NCI-H2196 treated with DMSO at 0.1 percent for 48 hours (cell line): ENCODE data around the gene IRS2.

Experiments used
- DNase-seq: peaks from one replicate; lab custom pipeline; 2025; ENCODE audit not compliant: unreplicated experiment; lab: John Stamatoyannopoulos, UW

IRS2 gene

DNA sequence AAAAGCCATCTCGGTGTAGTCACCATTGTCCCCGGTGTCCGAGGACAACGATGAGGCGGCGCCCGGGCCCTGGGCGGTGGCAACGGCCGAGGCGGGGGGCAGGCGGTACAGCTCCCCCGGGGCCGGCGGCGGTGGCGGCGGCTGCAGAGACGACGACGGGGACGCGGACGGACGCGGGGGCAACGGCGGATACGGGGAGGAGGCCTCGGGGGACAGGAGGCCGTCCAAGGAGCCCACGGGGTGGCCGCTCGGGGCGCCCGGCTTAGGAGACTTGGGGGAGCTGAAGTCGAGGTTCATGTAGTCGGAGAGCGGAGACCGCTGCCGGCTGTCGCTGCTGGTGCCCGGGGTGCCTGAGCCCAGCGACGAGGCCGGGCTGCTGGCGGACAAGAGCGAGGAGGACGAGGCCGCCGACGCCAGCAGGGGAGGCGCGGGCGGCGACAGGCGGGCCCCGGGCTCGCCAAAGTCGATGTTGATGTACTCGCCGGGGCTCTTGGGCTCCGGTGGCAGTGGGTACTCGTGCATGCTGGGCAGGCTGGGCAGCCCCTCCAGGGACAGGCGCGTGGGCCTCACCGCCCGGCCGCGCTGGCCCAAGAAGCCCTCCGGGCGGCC is 3.5 kb downstream of the IRS2 start:
- DNase-seq: no peak

DNA sequence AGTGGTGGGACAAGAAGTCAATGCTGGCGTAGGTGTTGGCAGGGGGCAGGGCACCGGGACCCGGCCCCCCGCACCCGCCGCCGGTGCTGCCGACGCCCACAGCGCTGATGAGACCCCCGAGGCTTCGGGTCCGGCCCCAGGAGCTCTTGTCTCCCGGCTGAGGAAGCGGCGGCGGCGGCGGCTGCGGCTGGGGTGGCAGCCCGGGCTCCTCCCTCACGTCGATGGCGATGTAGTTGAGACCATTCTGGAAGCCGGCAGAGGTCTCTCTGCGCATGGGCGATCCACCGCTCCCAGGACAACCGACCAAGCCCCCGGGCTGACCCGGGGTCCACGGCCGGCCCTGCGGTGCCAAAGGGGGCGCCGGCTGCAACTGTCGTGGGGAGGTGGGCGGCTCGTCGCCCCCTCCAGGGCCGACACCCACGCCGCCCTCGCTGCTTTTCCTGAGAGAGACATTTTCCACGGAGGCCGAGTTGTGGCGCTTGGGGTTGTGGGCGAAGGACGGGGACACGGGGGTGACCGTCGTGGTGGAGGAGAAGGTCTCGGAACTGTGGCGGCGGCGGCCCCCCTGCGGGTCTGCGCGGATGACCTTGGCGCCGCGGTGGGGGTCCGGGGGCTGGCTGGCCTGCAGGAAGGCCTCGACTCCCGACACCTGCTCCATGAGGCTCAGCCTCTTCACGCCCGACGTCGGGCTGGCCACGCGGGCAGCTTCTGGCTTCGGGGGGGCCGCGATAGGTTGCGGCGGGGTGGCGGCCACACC is 4.1 kb downstream of the IRS2 start:
- DNase-seq: no peak

DNA sequence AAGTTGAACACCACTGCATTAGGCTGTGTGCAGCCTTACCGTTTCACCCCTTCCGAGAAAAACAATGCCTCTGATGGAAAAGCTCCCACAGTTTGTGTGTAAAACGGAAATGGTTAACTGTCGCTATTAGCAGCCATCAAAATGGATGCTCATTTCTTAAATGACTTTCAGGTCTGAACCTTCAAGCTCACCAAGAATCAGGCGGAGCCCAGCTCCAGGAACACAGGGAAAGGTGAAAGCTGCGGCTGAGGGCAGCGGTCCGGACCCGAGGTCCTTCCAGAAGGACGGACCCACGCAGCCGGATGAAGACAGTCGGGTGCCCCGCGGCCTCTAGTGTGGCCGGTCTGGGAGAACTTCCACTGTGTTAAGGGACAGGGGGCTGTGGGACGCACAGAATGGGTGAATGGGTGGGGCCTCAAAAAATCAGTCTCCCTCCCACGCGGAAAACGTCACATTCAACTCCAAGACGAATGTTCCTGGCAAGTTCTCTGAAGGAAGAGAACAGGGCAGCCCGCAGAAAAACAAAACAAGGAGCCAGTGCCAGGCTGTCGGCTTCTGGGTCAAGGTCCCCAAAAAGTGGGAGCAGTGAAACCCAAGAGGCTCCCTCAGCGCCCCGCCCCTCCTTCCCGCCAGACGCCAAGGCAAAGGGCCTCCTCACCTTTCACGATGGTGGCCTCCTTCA is 4.9 kb downstream of the IRS2 start:
- DNase-seq: no peak

DNA sequence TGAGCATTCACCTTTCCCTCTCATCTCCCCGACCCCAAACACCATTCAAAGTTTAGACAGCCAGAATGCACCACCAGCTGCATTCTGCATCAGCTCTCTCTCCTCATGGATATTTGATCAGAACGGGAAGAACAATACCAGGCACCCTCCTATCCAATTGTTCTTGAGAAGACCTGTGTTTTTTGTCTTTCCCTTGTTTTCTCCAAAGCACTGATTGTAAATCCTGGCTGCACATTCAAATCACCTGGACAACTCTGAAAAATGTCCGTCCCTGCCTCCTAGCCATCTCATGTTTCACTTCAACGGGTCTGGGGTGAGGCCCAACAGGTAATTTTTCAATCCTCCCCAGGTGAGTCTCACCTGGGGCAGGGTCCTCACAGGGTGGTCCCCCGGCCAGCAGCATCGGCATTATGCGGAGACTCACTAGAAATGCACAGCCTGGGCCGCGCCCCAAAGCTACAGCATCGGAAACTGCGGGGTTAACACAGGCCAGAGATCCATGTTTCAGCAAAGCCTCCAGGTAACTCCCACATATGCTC is 5.5 kb downstream of the IRS2 start:
- no peak for DNase-seq

DNA sequence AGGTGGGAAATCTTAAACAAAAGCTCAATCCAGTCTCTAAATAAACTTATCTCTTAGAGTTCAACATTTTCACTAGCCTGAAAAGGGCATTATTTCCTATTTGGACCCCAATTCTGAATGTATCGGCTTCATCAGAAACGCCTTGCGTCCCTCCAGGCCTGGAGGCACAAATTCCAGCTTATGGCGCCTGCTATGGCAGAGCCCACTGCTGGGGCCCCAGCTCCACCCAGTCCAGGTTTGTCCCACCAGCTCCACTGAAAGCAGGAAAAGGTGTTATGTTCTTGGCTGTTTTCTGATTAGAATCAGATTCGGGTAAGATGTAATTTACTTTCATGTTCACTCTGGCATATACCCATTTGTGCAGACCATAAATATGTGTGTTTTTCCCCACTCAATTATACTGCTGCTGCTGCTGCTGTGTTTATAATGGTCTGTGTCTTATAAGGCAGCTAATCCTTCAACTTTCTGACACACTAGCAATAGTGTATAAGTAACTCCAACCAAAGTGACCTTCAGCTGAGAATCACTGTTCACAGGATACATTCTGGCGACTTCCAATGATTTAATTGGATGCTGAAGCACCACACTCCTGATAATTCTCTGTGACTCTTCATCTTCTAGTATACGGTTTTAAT is 6.4 kb downstream of the IRS2 start:
- no peak for DNase-seq

DNA sequence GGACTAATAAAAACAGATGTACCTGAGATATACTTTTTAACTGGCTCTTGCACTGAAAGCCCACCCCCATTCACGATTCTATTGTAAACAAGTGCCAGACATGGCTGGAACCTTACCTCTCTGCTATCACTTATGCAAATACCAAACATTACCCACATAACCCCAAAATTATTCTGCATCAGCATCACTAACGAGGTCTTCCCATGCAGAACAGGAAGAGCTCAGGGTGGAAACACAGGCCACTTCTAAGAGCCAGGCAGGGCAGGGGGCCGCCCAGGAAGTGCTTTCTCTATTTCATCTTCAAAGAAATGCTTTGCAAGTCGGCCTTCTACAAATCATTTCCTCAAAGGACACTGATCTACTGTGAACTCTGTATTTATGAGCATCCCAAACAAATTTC is 7.3 kb downstream of the IRS2 start:
- DNase-seq: no peak

DNA sequence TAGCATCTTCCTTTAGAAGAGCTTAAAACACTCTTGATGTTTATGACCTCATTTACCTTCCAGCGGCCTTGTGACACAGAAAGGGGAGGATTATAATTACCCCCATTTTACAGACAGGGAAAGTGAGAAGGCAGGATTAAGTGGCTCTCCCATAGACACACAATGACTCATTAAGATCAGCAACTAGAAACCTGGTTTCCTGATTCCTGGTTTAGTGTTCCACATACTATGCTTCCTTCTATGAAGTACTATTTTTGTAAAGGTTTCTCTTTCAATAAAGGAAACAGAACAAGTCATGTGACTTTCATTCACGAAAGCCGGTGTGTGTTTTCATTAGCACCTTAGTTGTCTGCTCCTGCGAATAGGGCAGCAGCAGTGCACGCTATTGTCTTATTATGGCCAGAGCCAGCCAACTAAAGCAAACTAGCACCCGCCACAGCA is 8.3 kb downstream of the IRS2 start:
- DNase-seq: peak; percentile 5

DNA sequence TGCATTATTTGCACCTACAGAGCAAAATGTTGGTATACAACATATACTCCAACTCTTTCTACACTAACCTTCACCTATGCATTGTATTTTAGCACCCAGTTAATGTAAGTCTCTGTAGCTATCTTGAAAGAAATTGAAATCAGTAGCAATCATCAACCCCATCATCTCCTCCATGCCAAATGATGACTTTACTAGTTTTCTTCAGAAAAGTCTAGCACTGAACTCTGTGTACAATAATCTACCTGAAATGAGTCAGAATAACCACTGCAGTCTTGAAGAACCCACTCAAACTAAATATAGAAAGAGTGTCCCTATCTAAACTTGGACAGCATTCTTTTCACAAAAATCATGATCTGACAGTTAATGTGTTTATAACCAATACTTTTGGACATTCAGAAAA is 9.8 kb downstream of the IRS2 start:
- no peak for DNase-seq

DNA sequence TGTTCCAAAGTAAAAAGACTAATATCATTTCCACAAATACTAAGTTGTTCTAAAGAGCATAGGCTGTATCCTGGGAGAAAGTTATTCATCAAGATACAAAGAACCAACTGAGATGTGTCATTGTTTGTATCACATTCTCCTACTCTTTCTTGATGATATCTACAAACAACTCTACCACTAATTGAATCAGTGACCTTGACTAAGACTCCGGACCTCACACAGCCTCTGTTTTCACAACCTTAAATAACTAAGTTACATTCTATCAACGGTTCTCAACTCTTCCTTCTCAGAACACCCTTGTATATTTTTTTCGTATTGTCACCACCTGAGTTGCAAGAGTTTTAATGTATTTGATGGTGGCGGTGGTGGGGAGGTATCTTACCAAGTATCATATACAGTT is 12.6 kb downstream of the IRS2 start:
- no peak for DNase-seq

DNA sequence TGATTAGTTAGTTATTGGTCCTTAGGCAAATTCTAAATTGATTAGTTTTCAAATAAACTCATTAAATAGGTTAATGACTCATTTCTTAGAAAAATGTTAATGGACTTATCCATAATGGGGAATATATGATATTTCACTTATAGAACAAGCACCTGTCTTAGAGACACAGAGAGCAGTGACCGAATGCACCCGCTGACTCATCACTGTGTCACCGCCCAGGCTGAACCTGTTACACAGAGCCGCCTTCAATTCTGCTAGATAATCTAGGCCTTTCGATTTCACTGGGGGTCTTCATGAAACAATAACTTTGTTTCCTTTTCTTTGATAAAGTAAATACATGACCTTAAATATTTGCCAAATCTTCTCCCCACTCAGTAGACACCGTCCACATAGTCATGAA is 13.1 kb downstream of the IRS2 start:
- no peak for DNase-seq

DNA sequence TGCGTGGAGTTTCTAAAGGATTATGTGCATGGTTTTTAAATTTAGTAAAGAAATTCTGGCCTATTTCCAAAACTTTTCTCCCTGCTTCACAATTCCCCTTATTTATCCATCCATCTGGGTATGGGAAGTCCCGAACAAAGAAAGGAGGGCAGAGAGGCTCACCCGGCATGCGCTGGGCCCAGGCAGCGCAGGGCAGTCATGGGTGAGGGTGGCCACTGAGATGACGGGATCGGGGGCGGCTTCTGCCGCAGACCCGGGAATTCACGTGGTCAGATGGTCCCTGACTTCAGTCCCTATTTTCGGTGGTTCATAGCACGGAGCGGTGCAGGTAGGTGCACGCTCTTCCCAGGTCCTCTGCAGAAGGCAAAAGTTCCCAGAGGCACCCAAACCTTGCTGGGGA is 14.5 kb downstream of the IRS2 start:
- DNase-seq: no peak

DNA sequence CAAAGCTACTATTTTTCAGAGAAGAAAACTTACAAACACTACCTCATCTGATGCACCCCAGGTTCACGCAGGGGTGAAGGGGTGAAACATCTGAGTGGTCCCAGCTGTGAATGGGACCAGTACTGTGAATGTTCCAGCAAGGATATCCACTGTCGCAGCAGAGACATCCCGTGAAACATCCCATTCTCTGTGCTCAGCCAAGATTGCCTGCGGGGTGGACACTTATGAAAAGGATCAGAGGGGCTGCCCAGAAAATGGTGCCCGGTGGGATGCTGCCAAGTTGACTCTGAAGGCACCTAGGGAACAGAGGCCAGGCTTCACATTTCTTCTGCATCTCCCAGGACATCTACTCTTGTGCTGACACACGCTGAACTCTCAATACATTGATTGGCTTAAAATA is 15.9 kb downstream of the IRS2 start:
- DNase-seq: no peak

DNA sequence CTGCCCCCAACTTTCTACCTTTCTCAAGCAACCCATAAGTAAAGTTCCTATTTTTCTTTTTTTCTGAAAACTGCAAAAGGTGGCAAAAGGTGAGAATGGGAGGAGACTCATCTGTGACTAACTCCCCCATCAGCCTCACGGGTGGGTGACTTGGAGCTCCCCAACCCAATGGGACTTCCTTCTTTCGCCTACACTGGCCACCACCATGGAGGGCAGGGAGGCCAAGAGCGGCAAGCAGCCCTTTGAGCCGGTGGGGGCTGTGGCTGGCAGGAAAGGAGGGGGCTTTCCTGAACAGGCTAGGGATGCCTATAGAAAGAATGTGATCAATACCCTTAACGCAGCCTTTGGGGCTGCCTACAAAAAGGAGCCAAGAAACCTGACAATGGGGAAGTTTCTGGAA is 16.5 kb downstream of the IRS2 start:
- no peak for DNase-seq

DNA sequence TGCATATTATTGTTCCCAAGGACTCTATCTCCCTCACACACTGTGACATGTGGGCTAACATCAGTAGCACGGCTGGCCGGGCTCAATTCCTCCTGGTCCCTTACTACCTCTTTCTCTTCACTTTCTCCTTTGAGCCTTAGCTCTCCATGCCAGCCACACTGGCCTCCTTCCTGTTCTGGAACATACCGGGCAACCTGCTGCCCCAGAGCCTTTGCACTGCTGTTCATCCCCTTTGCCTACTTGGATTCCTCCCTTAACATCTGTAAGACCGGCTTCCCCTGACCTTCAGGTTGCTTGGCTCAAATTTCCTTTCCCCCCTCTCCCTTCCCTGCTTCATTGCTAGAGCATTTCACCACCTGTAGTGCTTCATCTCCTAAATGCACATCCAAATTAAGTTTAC is 17.1 kb downstream of the IRS2 start:
- no peak for DNase-seq

DNA sequence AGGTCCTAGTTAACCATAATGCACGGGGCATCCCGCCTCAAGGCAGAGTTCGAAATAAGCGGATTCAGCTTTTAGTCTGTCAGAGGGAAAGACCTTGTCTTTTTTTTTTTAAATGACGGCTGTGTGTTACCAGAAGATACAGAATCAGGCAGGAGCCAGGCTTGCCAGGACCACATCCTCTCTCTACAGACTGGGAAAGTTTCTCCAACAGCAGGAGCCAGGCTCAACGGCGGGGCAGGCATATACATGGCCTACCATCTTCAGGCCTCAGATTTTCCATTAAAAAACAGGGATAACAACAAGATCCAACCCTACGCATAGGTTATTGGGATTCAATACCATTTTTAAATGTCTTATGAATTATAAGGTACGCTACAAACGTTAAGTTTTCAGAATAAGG is 17.8 kb downstream of the IRS2 start:
- DNase-seq: no peak

DNA sequence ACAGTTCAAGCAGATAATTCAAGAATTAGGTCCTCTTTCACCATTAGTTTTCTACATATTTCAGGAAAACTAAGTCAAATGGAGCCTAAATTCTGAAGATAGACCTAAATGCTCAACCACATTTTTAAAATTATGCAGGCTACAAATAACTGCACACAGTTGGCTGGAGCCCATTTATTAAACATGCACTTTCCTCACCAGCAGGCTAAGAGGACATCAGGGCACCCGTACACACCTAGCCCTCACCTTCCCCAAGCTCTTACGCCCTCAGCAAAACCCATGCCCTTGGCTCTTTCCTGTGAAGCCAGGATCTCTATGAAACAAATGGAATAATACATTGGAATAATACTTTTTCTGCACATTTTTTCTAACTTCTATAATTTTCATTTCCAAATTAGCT is 18.2 kb downstream of the IRS2 start:
- DNase-seq: no peak

DNA sequence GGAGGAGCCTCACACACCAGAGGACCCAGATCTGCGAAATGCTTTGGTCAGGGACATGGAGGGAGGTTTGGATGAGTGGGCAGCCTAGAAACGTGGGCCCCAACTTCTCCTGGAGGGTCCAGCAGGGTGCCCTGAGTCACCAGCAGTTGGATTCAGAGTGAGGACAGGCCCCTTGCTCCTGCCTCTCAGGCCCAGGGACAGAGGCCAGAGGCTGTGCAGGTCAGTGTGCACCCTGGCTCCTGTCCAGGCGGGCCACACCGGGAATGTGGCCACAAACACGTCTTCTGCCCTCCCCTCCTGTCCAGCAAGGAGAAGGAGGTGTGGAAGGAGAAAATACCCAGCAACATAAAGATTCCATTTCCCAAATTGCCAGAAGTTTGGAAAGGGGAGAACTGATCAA is 19.4 kb downstream of the IRS2 start:
- no peak for DNase-seq

DNA sequence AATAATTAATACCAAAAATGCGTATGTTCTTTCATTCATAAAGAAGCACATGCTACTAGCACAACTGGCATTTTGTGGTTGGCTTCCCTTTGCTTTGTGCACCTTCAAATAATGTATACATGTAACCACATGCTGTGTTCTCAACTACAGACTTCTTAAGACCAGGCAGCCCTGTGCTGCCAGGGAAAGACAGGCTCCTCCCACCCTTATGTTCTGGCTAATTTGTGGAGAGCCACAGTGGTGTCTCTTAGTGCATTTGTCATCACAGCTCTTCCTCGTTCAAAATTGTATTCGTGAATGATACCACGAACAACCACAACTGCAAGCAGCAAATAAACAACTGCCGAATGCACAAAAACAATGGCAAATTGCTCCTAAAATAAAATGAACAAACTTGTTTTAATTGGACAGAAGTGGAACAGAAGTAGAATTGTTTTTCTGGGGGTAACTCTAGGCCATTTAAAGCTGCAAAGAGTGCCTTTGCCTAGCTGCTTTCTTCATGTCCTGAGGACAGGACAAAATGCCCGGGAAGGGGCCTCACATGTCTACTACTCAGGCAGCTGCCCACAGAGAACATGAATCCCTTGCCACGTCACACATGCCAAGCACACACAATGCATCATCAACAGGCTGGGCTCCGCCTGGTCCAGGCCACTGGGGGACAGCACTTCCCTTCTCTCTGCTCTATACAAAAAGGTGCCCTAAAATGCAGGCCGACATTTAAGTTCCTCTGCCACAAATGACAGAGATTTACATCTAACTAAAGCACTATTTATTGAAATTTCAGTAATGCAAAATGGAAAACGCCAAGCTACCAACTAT is 21.7 kb downstream of the IRS2 start:
- no peak for DNase-seq

DNA sequence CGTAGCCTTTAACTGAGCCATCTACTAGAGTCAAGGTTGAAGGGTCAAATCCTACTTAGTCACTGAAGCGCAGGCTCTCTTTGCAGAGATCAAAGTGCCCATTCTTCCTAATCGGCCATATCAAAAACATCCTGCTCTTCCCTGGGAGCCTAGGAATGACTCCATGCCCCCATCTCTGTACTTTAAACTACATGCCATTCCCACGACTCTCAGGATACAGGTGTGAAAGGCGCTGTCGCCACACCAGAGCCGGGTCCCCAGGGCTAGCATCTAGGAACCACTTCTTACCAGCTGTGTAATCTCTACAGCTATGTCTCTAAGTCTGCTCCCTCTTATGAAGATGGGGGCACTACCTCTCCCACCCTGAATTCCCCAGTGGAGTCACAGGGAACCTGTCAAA is 22.3 kb downstream of the IRS2 start:
- no peak for DNase-seq

DNA sequence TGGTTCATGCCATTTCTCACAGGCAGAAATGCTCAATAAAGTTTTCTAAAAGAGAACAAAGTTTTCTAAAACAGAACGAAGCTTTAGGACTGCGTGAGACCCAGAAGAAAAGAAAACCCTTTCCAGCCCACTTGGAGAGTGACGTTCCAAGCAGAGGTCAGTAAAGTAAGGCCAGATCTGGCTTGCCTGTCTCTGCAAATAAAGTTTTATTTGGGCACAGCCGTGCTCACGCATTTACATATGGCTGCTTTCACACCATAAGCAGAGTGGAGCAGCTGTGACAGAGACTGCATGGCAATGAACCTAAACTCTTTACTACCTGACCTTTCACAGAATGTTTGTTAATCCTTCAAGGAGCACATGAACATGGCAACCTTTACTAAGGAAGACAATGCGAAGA is 23.6 kb downstream of the IRS2 start:
- no peak for DNase-seq

DNA sequence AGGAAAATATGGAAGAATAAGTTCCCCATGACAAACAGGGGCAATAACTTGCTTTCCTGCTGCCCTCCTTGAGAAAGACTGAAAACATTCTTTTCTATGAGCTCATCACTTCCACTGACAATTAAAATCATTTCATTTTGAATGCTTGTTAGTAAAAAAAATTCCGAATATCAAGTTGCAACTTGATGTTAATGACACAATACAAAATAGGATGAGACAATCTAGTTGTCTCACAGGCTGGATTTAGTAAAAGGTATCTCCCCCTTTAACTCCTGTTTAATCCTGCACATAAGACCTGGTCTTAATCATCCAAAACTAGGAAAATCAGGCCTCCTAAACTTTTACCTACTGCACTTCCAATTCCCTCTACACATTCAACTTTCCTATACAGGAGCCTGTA is 24.7 kb downstream of the IRS2 start:
- no peak for DNase-seq
